Measurements from ENCODE around the gene DARS1.
A peak's percentile ranks its signal among the peaks of the same experiment; 100 is the strongest.
"Not testable (repeated sequence)": the region's sequence is repeated elsewhere in the genome, so short reads cannot be mapped to it uniquely, and the experiment has no call there.

The DARS1 gene

DNA sequence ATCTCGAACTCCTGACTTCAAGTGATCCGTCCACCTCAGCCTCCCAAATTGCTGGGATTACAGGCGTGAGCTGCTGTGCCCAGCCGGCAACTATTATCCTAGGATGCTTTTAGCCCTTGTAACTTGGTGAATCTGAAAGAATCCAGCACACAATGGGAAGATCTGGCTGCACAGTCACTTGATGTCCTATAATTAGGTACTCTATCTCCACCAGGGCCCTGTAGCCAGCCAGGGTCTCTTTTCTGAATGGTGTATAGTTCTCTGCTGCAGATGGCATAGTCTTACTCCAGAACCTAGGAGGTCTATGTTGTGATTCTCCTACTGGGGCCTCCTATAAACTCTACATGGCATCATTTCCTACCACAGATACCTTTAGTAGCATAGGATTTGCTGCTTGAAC is 95.3 kb downstream of the DARS1 start:
- no peak overlapping the region for H3K9ac ChIP-seq (ENCODE audit: low read depth, low read length, poor library complexity, severe bottlenecking)
- TF ChIP-seq, protein P1, sequence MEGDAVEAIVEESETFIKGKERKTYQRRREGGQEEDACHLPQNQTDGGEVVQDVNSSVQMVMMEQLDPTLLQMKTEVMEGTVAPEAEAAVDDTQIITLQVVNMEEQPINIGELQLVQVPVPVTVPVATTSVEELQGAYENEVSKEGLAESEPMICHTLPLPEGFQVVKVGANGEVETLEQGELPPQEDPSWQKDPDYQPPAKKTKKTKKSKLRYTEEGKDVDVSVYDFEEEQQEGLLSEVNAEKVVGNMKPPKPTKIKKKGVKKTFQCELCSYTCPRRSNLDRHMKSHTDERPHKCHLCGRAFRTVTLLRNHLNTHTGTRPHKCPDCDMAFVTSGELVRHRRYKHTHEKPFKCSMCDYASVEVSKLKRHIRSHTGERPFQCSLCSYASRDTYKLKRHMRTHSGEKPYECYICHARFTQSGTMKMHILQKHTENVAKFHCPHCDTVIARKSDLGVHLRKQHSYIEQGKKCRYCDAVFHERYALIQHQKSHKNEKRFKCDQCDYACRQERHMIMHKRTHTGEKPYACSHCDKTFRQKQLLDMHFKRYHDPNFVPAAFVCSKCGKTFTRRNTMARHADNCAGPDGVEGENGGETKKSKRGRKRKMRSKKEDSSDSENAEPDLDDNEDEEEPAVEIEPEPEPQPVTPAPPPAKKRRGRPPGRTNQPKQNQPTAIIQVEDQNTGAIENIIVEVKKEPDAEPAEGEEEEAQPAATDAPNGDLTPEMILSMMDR (conservative IDR thresholded peaks at IDR 0.05; ENCODE audit: low read length), result no peak
- no peak for TF ChIP-seq EZH2phosphoT487 (IDR thresholded peaks at IDR 0.05; ENCODE audit: borderline replicate concordance)

DNA sequence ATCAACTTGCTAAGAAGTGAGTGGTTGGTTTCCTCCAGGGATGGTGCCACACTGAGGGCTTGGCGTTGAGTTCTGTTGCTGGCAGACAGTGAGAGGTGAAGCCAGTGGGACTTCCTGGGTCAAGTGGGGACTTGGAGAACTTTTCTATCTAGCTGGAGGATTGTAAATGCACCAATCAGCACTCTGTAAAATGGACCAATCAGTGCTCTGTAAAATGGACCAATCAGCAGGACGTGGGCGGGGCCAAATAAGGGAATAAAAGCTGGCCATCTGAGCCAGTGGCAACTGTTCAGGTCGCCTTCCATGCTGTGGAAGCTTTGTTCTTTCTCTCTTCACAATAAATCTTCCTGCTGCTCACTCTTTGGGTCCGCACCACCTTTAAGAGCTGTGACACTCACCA is 96.8 kb downstream of the DARS1 start:
- H3K9me3 ChIP-seq (ENCODE audit: insufficient read depth, low read depth, low read length); H3K79me2 ChIP-seq (ENCODE audit: insufficient read depth, low read length); H3K9me2 ChIP-seq (replicated peaks; ENCODE audit: low read depth, low read length); H3K36me3 ChIP-seq (ENCODE audit: insufficient read depth, low read length); H3F3A ChIP-seq (ENCODE audit: low read depth); H2AFZ ChIP-seq (ENCODE audit: low read length); H3K4me3 ChIP-seq (ENCODE audit: low read length, poor library complexity, severe bottlenecking); H3K27me3 ChIP-seq (ENCODE audit: insufficient read depth, low read length, poor library complexity, severe bottlenecking); H4K20me1 ChIP-seq (ENCODE audit: insufficient read depth, low read length, poor library complexity, severe bottlenecking); H3K4me2 ChIP-seq (ENCODE audit: low read depth, low read length, poor library complexity, severe bottlenecking); H3K9ac ChIP-seq (ENCODE audit: low read depth, low read length, poor library complexity, severe bottlenecking): not testable (repeated sequence)
- peaks cover 13% of the 10 kb centered on the region for H3K4me1 ChIP-seq (ENCODE audit: insufficient read depth, low read length, poor library complexity, severe bottlenecking)

More for the DNA sequence above, 95.3 kb downstream of the DARS1 start:
- no peaks in the 10 kb centered on the region for H3K9me2 ChIP-seq (replicated peaks; ENCODE audit: low read depth, low read length)
- no peak overlapping the region for H2AFZ ChIP-seq (ENCODE audit: low read length)
- H3K9me3 ChIP-seq (ENCODE audit: insufficient read depth, low read depth, low read length), result no peaks in the 10 kb centered on the region
- H4K20me1 ChIP-seq (ENCODE audit: insufficient read depth, low read length, poor library complexity, severe bottlenecking), result no peaks in the 10 kb centered on the region
- no peaks in the 10 kb centered on the region for H3K27me3 ChIP-seq (ENCODE audit: insufficient read depth, low read length, poor library complexity, severe bottlenecking)
- H3K4me1 ChIP-seq (ENCODE audit: insufficient read depth, low read length, poor library complexity, severe bottlenecking), result peaks cover 13% of the 10 kb centered on the region
- no peaks in the 10 kb centered on the region for H3F3A ChIP-seq (ENCODE audit: low read depth)
- H3K36me3 ChIP-seq (ENCODE audit: insufficient read depth, low read length), result no peaks in the 10 kb centered on the region
- no peaks in the 10 kb centered on the region for H3K79me2 ChIP-seq (ENCODE audit: insufficient read depth, low read length)
- no peak overlapping the region for H3K4me3 ChIP-seq (ENCODE audit: low read length, poor library complexity, severe bottlenecking)
- no peak overlapping the region for H3K4me2 ChIP-seq (ENCODE audit: low read depth, low read length, poor library complexity, severe bottlenecking)

DNA sequence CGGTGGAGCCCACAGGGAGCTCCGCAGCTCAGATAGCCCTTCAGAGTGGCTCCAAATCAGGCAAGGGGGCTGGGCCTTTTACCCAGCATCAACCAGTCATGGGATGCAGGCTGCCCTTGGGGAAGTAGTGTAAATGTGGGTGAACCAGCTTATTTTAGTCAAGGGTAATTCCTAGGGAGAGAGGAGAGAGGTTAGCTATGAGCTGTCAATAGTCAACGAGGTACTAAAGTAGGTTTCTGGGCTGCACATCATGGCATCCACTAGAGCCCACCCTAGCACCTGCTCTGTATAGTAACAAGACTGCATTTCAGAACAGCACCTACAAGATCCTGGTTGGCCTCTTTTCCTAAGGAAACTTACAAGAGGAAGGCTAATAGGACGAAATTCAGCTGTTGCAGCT is 99.7 kb downstream of the DARS1 start:
- Histone ChIP-seq H3K27me3 (ENCODE audit: insufficient read depth, low read length, poor library complexity, severe bottlenecking) (no peaks in the 10 kb centered on the region), H3K4me2 (ENCODE audit: low read depth, low read length, poor library complexity, severe bottlenecking) (no peak overlapping the region), H3K4me1 (ENCODE audit: insufficient read depth, low read length, poor library complexity, severe bottlenecking) (peaks cover 2% of the 10 kb centered on the region), H3K36me3 (ENCODE audit: insufficient read depth, low read length) (no peaks in the 10 kb centered on the region), H3K4me3 (ENCODE audit: low read length, poor library complexity, severe bottlenecking) (no peak overlapping the region), H4K20me1 (ENCODE audit: insufficient read depth, low read length, poor library complexity, severe bottlenecking) (no peaks in the 10 kb centered on the region), H3K9ac (ENCODE audit: low read depth, low read length, poor library complexity, severe bottlenecking) (no peak overlapping the region), H3K9me2 (replicated peaks; ENCODE audit: low read depth, low read length) (no peaks in the 10 kb centered on the region), H2AFZ (ENCODE audit: low read length) (no peak overlapping the region), H3F3A (ENCODE audit: low read depth) (no peaks in the 10 kb centered on the region), H3K79me2 (ENCODE audit: insufficient read depth, low read length) (no peaks in the 10 kb centered on the region), H3K9me3 (ENCODE audit: insufficient read depth, low read depth, low read length) (no peaks in the 10 kb centered on the region)
- TF ChIP-seq EZH2phosphoT487 (IDR thresholded peaks at IDR 0.05; ENCODE audit: borderline replicate concordance), result no peak
- TF ChIP-seq, protein P1 (conservative IDR thresholded peaks at IDR 0.05; ENCODE audit: low read length), result no peak

GRCh38 chr2:135882415-135882814 is 103.0 kb downstream of the DARS1 start:
- H2AFZ ChIP-seq (ENCODE audit: low read length), result no peak overlapping the region

DNA sequence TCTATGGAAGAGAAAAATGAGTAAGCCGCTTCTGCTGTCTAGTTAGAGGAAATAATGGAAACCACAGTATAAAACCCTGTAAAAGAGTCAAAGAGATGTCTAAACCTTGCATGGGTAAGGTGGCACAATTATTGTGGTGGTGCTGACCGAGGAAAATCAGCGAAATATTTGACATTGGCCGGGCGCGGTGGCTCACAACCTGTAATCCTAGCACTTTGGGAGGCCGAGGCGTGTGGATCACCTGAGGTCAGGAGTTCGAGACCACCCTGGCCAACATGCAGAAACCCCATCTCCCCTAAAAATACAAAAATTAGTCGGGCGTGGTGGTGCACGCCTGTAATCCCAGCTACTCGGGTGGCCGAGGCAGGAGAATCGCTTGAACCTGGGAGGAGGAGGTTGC is 108.7 kb downstream of the DARS1 start:
- Histone ChIP-seq H2AFZ (ENCODE audit: low read length) (peak overlapping the region; percentile 95), H3K9ac (ENCODE audit: low read depth, low read length, poor library complexity, severe bottlenecking) (peak overlapping the region; percentile 98), H3K4me1 (ENCODE audit: insufficient read depth, low read length, poor library complexity, severe bottlenecking) (peaks cover 37% of the 10 kb centered on the region), H3K4me3 (ENCODE audit: low read length, poor library complexity, severe bottlenecking) (peak overlapping the region; percentile 99), H3K36me3 (ENCODE audit: insufficient read depth, low read length) (peaks cover 11% of the 10 kb centered on the region; the same call in 1 of the 2 replicates), H3K79me2 (ENCODE audit: insufficient read depth, low read length) (peaks cover 45% of the 10 kb centered on the region), H4K20me1 (ENCODE audit: insufficient read depth, low read length, poor library complexity, severe bottlenecking) (peaks cover 29% of the 10 kb centered on the region), H3K4me2 (ENCODE audit: low read depth, low read length, poor library complexity, severe bottlenecking) (peak overlapping the region; percentile 67)
- not testable (repeated sequence) for H3K9me3 ChIP-seq (ENCODE audit: insufficient read depth, low read depth, low read length); H3K9me2 ChIP-seq (replicated peaks; ENCODE audit: low read depth, low read length); H3F3A ChIP-seq (ENCODE audit: low read depth); H3K27me3 ChIP-seq (ENCODE audit: insufficient read depth, low read length, poor library complexity, severe bottlenecking)

More at GRCh38 chr2:135882415-135882814, 103.0 kb downstream of the DARS1 start:
- H3K27me3 ChIP-seq (ENCODE audit: insufficient read depth, low read length, poor library complexity, severe bottlenecking), result no peaks in the 10 kb centered on the region
- H3K4me3 ChIP-seq (ENCODE audit: low read length, poor library complexity, severe bottlenecking), result no peak overlapping the region
- no peak for TF ChIP-seq EZH2phosphoT487 (IDR thresholded peaks at IDR 0.05; ENCODE audit: borderline replicate concordance)
- TF ChIP-seq, protein P1 (conservative IDR thresholded peaks at IDR 0.05; ENCODE audit: low read length), result no peak
- H3K4me1 ChIP-seq (ENCODE audit: insufficient read depth, low read length, poor library complexity, severe bottlenecking), result no peaks in the 10 kb centered on the region
- H3K9ac ChIP-seq (ENCODE audit: low read depth, low read length, poor library complexity, severe bottlenecking), result no peak overlapping the region
- no peaks in the 10 kb centered on the region for H3K9me2 ChIP-seq (replicated peaks; ENCODE audit: low read depth, low read length)
- H3K9me3 ChIP-seq (ENCODE audit: insufficient read depth, low read depth, low read length), result no peaks in the 10 kb centered on the region
- H3K79me2 ChIP-seq (ENCODE audit: insufficient read depth, low read length), result no peaks in the 10 kb centered on the region
- H3K4me2 ChIP-seq (ENCODE audit: low read depth, low read length, poor library complexity, severe bottlenecking), result no peak overlapping the region
- H3F3A ChIP-seq (ENCODE audit: low read depth), result no peaks in the 10 kb centered on the region
- no peaks in the 10 kb centered on the region for H4K20me1 ChIP-seq (ENCODE audit: insufficient read depth, low read length, poor library complexity, severe bottlenecking)
- no peaks in the 10 kb centered on the region for H3K36me3 ChIP-seq (ENCODE audit: insufficient read depth, low read length)
